Raji (cell line): ENCODE results near the gene KIF6.

ENCODE experiments used
- POLR2A ChIP-seq: IDR thresholded peaks from 2 replicates; pipeline ENCODE4 v1.6.1; 2011; ENCODE audit warnings: low read depth, low read length, control low read depth; ENCODE audit not compliant: insufficient read depth

The KIF6 gene

GRCh38 chr6:39304951-39305350, 420.3 kb downstream of the KIF6 start:
- no peak for TF ChIP-seq POLR2A

- no peak for TF ChIP-seq POLR2A
Measured at GRCh38 chr6:39303425-39304153, 421.6 kb downstream of the KIF6 start.

GRCh38 chr6:39302669-39303424, 422.4 kb downstream of the KIF6 start:
- TF ChIP-seq POLR2A: no peak

GRCh38 chr6:39302011-39302410, 423.2 kb downstream of the KIF6 start:
- no peak for TF ChIP-seq POLR2A

- TF ChIP-seq POLR2A: no peak
Measured at GRCh38 chr6:39301606-39302005, 423.6 kb downstream of the KIF6 start.

- no peak for TF ChIP-seq POLR2A
Measured at GRCh38 chr6:39300739-39301138, 424.5 kb downstream of the KIF6 start.

- no peak for TF ChIP-seq POLR2A
Measured at GRCh38 chr6:39298061-39298460, 427.1 kb downstream of the KIF6 start.

- no peak for TF ChIP-seq POLR2A
Measured at GRCh38 chr6:39296745-39297640, 428.2 kb downstream of the KIF6 start.

GRCh38 chr6:39295611-39296011, 429.6 kb downstream of the KIF6 start:
- TF ChIP-seq POLR2A: no peak

- TF ChIP-seq POLR2A: no peak
Measured at GRCh38 chr6:39294899-39295298, 430.3 kb downstream of the KIF6 start.

- no peak for TF ChIP-seq POLR2A
Measured at GRCh38 chr6:39294133-39294532, 431.1 kb downstream of the KIF6 start.

- TF ChIP-seq POLR2A: no peak
Measured at GRCh38 chr6:39292637-39293036, 432.6 kb downstream of the KIF6 start.

- no peak for TF ChIP-seq POLR2A
Measured at GRCh38 chr6:39289490-39289889, 435.7 kb downstream of the KIF6 start.

GRCh38 chr6:39287601-39288000, 437.6 kb downstream of the KIF6 start:
- no peak for TF ChIP-seq POLR2A

- no peak for TF ChIP-seq POLR2A
Measured at GRCh38 chr6:39282774-39283173, 442.4 kb downstream of the KIF6 start.
